H7 (cell line): Measurements from ENCODE around the gene SMIM44. TPM values are rescaled to one million over a fixed set of nuclear protein-coding genes. Genes with fewer than 3 reads are reported as not detected.

Source experiments
- DNase-seq: peaks from one replicate; pipeline ENCODE4 v3.0.0; 2012
- H3K27me3 ChIP-seq: 2 replicates; pipeline ENCODE4 v1.6.0; 2011; ENCODE audit warnings: mild to moderate bottlenecking, low read length; ENCODE audit not compliant: control insufficient read depth, insufficient read depth
- H3K36me3 ChIP-seq: replicated peaks from 2 replicates; pipeline ENCODE4 v1.5.1; 2011; ENCODE audit warnings: low read length; ENCODE audit not compliant: control insufficient read depth, insufficient read depth
- H3K4me3 ChIP-seq: 2 replicates; pipeline ENCODE4 v1.5.1; 2011; ENCODE audit warnings: low read depth, mild to moderate bottlenecking, control low read depth, low read length, moderate library complexity; ENCODE audit not compliant: insufficient read depth
- total RNA-seq: library from RNA; depleted of rRNA; stranded (reverse); fragments of >200 nt; shearing (Covaris generic); gene quantifications from 2 replicates; pipeline ENCODE4 v1.2.3, GENCODE V29; 2014

SMIM44 gene
- total RNA-seq, 1 experiment from 2014 or later: not detected

DNA sequence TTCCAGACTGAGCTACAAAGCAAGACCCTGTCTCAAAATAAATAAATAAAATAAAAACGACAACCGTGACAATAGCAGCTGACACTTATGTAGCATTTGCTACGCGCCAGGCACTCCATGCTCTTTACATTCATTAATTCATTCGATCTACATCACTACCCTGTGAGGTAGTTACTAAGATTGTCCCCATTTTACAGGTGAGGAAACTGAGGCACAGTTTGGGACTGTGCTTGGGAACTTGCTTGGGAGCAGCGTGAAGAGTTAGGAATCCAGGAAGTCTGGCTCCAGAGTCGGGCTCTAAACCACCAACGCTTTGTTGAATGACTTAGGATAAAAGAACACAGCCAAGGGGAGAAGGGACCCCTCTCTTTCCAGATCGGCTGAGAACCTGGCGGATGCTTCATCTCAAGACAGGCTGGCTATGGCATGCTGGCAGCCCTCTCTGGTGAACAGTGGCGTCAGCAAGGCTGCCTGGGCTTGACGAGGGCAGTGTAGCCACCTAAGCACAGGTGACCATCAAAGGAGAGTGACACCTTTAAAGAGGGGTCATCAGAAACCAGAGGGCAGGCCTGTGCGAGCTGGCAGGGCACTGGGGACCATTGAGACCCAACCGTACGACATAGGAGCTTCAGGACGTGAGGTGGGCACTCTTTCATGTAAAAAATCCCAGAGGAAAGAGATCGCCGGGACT, 16.6 kb upstream of the SMIM44 start:
- peaks cover 7% of the 10 kb centered on the region for H3K36me3 ChIP-seq
- no peaks in the 10 kb centered on the region for H3K27me3 ChIP-seq
- H3K4me3 ChIP-seq: peak overlapping the region; percentile 94
- no peak for DNase-seq

DNA sequence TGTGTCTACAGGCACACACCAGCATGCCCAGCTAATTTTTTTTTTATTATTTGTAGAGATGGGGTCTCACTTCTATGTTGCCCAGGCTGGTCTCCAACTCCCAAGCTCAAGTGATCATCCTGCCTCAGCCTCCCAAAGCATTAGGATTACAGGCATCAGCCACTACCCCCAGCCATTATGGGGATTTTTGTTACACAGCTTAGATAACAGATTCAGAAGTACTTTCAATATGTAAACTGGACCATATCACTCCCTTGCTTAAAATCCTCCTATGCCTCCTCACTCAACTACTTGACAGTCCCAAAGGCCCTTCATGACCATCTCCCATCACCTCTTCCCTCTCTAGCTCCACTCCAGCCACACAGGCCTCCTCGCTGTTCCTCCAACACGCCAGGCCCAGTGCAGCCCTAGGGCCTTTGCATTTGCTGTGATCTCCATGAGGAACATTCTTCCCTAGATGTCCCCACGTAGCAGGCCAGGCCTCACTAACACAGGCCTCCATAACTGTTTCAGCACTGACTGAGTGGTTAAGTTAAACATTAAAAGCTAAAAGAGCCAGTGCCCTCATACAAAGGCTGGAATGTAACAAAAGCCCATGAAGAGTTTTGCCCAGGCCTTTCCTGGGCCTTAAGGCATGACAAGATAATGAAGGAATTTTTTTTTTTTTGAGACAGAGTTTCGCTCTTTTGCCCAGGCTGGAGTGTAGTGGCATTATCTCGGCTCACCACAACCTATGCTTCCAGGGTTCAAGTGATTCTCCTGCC, 14.7 kb upstream of the SMIM44 start:
- H3K4me3 ChIP-seq: no peak overlapping the region
- H3K27me3 ChIP-seq: no peaks in the 10 kb centered on the region
- peaks cover 7% of the 10 kb centered on the region for H3K36me3 ChIP-seq
- no peak for DNase-seq

DNA sequence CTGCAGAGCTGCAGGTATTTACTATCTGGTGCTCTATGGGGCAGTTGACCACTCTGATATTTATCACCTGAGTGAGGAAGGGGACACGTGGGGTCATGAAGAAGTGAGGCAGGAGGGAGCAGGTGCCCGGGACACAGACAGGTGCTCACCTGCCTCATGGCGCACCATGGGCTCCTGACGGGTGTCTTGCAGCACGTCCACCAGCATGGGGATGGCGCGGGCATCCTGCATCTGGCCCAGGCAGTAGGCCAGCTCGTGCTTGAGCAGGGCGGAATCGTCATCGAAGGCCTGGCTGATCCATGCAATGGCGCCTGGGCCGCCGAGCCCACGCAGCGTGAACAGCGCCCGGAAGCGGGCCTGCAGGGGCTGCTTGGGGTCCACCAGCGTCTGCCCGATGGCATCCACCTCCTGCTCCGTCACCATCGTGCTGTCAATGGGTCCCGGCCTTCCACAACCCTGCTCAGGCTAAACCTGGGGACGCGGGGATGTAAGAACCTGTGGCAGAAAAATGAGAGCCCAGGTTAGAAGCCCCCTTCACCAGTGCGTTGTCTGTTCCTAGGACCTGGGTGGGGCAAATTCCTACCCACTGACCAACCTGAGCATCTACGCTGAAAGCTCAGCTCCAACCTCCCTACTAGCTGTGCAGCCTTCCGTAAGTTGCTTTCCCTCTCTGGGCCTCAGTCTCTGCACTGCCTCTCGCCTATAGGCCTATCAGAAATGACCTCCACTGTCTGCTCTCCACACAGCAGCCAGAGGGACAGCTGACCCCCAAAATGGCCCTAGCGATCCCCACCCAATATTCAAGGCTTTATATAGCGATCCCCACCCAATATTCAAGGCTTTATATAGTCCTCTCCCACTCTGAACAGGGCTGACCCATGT, 13.4 kb upstream of the SMIM44 start:
- Histone ChIP-seq H3K27me3 (no peaks in the 10 kb centered on the region), H3K36me3 (peaks cover 8% of the 10 kb centered on the region), H3K4me3 (no peak overlapping the region)
- no peak for DNase-seq

DNA sequence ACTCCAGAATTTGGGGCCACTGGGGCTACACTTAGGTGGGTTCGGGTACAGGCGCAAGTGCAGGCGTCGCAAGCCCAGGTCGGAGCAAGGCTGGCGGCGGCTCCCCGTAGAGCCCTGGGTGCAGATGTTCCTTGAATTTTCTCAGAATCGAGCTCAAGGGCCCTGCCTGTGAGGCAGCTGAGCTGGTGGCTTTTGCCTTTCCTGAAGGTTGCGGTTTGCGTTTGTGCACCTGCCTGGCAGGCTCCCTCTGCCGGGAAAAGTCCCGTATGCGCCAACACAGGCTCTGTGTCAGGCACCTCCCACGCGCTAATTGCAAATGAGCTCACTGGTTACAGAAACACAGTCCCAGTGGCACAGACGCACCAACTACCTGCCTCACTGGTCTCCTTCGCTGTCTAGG, 11.3 kb upstream of the SMIM44 start:
- H3K4me3 ChIP-seq: no peak overlapping the region
- DNase-seq: no peak

DNA sequence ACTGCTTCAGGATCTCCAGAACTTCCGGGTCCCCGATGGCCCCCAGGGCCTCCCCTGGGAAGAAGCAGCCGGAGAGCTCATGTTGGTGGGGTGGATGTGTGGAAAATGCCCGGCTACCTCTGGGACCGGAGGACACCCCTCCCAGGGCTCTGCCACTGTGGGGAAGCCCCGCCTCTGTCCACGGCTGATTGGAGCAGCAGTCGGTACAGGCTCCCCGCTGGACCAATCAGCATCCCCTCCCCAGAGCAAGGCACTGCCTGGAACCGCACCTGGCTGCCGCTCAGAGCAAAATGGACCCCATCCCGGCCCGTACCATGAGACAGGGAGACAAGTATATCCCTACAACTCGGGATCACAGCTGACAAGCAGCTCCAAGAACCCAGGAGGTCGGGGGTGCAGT, 10.8 kb upstream of the SMIM44 start:
- peaks cover 8% of the 10 kb centered on the region for H3K36me3 ChIP-seq
- no peak overlapping the region for H3K4me3 ChIP-seq
- no peaks in the 10 kb centered on the region for H3K27me3 ChIP-seq
- DNase-seq: peak; percentile 99

More for the DNA sequence above, 11.3 kb upstream of the SMIM44 start:
- no peaks in the 10 kb centered on the region for H3K27me3 ChIP-seq
- H3K36me3 ChIP-seq: peaks cover 8% of the 10 kb centered on the region

DNA sequence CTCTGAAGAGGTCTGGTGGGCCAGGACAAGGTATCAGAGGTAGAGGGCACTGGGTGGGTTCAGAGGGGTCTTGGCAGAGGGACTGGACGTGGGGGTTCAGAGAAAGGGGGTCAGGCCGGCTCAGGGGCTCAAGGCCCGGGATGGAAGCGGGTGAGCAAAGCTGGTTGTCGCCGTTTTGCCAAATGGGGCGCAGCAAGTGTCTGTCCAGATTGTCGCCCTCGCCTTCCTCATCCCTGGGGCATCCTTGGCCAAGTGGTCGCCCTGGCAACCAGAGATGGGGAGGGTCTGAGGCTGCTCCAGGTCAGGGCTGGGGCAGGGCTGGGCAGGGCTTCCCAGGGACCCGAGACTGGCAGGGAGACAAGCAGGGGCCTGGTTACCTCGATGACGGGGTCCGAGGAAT, 10.4 kb upstream of the SMIM44 start:
- Histone ChIP-seq H3K4me3 (no peak overlapping the region), H3K27me3 (no peaks in the 10 kb centered on the region), H3K36me3 (peaks cover 8% of the 10 kb centered on the region)
- no peak for DNase-seq

DNA sequence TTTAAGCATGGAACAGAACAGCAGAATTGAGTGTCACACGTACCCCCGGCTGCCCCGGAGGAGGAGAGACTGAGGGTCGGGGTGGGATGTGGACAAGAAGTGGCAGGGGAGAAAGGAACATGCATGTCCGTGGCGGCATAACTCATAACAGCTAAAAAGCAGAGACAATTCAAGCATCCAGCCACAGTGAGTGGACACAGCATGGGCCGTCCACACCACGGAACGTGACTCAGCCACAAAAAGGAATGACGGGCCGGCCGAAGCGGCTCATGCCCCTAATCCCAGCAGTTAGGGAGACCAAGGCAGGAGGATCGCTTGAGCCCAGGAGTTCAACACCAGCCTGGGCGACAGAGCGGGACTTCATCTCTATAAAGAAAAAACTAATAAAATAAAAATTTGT, 9.7 kb upstream of the SMIM44 start:
- no peak for DNase-seq
- Histone ChIP-seq H3K36me3 (peaks cover 8% of the 10 kb centered on the region), H3K27me3 (no peaks in the 10 kb centered on the region), H3K4me3 (no peak overlapping the region)

DNA sequence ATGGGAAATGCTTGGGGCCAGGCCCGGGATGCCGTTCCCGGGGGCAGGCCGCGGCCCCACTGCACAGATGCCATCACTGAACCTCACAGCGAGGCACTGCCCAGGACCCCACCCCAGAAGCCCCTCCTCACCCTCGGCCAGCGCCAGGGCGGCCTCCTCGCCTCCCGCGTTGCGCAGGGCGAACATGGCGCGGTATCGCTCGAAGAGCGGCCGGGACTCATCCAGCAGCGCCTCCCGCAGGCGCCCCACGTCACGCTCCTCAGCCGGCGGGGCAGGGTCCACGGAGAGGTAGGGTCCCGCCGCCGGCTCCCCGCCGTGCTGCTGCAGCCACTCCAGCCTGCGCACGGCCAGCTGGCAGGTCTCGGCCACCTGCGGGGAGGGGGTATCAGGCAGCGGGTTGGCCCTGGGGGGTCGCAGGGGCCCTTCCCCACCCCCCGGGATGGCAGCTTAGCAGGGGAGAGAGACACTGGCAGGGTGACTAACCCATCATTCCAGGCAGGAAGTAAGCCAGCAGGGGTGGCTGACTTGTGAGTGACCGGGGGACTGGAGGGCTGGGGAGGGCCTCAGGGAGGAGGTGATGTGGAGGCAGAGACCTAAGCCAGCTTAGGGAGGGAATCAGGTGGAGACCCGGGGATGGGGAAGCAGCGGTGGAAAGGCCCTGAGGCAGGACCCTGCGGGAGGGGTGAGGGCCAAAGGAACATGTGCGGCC, 9.0 kb upstream of the SMIM44 start:
- Histone ChIP-seq H3K4me3 (no peak overlapping the region), H3K27me3 (no peaks in the 10 kb centered on the region), H3K36me3 (peaks cover 8% of the 10 kb centered on the region)
- DNase-seq: no peak

DNA sequence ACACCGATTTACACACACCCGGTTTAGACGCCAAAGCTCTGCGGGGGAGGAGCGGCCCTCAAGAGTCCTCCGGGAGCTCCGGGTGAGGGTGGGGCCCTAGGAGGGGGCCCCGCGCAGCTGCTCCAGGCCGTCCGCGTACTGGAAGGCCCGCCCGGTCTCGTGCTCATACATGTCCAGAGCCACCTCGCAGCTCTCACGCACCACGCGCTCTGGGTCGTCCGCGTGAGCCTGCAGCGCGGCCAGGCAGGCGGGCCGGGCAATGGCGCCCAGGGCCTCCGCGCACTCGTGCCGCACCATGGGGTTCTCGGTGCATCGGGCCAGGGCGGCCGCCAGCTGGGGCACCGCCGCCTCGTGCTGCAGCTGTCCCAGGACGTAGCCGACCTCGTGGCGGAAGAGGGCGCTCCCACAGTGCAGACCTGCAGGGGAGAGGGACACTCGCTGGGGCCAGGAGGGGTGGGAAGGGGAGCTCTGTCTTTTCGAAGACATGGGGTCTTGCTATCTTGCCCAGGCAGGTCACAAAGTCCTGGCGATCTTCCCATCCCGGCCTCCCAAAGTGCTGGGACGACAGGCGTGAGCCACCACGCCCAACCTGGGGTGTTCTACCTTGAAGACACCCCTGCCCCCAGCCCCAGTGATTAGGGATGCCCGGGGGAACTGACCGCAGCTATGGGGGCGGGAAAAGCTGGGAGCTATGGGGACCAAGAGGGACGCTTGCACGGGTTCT, 8.3 kb upstream of the SMIM44 start:
- no peak overlapping the region for H3K4me3 ChIP-seq
- no peaks in the 10 kb centered on the region for H3K27me3 ChIP-seq
- DNase-seq: no peak
- peaks cover 6% of the 10 kb centered on the region for H3K36me3 ChIP-seq

DNA sequence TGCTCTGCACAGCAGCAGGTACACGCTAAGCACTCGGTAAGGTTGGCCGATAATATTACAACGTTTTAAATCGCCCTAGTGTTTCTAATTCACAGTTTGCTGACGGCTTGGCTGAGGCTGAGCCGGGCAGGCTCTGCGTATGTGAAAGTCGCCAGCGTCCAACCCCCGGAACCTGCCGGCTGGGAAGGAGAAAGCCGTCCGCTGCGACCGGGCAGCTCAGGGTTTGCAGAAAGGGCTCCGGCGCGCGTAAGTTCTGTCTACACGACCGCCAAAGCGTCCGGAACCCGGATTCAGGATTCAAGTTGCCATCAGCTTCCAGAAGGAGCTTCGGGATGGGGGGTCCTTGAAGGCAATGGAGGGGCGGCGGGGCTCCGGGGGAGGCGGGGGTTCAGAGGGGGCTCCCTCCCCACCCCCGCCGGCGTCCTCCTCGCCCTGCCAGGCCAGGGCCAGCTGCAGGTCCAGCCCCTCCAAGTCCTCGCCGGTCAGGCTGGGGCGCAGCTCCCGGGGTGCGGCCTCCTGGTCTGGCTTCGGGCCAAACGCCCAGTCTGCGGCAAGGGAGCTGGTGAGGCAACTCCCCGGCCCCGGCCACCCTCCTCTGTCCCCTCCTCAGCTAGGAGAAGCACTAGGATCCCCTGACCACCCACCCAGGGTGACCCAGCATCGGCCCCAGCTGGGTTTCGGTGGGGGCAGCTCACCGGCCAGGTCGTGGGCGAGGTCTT, 575 bp downstream of the SMIM44 start:
- peak; percentile 58 for DNase-seq
- H3K4me3 ChIP-seq: no peak overlapping the region
- H3K36me3 ChIP-seq: no peaks in the 10 kb centered on the region
- H3K27me3 ChIP-seq: peaks cover 12% of the 10 kb centered on the region; the same call in 1 of the 2 replicates

DNA sequence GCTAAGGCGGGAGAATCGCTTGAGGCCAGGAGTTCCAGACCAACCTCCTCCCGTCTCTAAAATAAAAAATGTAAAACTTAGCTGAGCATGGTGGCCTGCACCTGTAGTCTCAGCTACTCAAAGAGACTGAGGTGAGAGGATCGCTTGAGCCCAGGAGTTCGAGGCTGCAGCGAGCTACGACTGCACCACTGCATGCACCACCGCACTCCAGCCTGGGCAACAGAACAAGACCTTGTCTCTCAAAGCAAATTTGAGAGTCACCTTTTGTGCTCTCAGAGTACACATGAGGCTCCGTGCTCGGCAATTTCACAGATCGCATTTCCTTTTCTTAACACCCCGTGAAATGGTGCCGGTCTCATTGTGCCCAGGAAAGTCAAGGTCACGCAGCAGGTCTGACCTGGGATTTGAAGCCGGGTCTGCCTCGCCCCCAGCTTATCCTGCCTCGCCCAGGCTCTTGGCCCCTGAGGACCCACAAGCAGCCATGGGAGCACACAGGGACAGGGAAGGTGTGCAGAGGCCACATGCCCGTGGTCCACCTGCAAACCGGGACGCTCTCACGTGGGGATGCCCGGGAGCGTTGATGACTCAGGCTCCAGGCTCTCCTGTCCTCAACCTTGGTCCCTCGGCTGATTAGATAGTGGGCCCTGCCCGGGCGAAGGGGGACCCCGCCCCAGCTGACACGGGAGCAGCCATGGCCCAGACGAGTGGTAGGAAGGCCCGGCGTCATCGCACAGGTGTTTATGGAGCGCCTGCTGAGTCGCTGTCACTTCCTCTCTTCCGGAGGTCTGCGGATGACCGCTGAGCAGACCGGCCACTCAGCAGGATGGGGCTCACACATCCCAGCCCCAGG, 1.8 kb downstream of the SMIM44 start:
- peaks cover 12% of the 10 kb centered on the region; the same call in 1 of the 2 replicates for H3K27me3 ChIP-seq

DNA sequence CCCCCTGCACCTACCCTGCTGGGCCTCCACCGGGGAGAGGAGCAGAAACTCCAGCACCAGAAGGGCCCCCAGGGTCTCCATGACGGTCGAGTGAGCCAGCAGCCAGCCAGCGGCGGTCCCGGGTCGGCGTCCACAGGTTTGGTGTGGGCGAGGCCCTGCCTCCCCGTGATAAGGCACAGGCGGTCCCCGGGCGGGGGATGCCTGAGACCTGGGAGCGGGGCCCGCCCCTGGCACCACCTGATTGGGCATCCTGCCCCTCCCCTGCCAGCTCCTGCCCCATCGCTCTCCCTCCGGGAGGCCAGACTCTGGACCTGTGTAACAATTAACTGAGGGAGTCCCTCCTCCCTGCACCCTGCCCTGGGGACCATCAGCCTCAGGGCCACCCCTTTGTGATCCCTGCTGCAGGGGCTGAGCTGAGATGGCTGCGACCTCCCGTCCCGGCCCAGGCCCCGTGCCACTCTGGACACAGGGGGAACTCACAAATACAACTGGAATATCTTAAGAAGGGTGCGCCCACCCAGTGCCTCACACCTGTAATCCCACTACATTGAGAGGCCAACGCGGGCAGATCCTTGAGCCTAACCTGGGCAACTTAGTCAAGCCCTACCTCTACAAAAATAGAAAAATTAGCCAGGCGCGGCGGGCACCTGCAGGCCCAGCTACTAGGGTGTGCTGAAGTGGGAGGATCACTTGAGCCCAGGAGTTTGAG, 2.7 kb downstream of the SMIM44 start, which contains the start of gene SMIM24:
Gene SMIM24 (minus strand): TSS at position 143 of the 709 bp plus-strand sequence. CDS start 62 bp downstream, at position 81.
- peak; percentile 84 for DNase-seq
- peak within 1 kb of the TSS; percentile 47 for H3K4me3 ChIP-seq
- H3K36me3 ChIP-seq: no peaks in the 10 kb centered on the region
- peaks cover 12% of the 10 kb centered on the region; the same call in 1 of the 2 replicates for H3K27me3 ChIP-seq

More for the DNA sequence above, 1.8 kb downstream of the SMIM44 start:
- DNase-seq: peak; percentile 66
- no peak overlapping the region for H3K4me3 ChIP-seq
- no peaks in the 10 kb centered on the region for H3K36me3 ChIP-seq
